Measurements from ENCODE around the gene GEMIN2.
"Not testable (repeated sequence)": the region's sequence is repeated elsewhere in the genome, so short reads cannot be mapped to it uniquely, and the experiment has no call there.

The GEMIN2 gene

GRCh38 chr14:39179042-39179441, 64.9 kb downstream of the GEMIN2 start:
- no peak for FAIRE-seq

- FAIRE-seq: no peak
These were observed 66.4 kb downstream of the GEMIN2 start for GRCh38 chr14:39180553-39180952.

GRCh38 chr14:39181026-39181692, 67.0 kb downstream of the GEMIN2 start:
- no peak for FAIRE-seq

- no peak for FAIRE-seq
These were observed 67.5 kb downstream of the GEMIN2 start for GRCh38 chr14:39181693-39182047.

GRCh38 chr14:39182770-39183684, 68.9 kb downstream of the GEMIN2 start:
- FAIRE-seq: no peak

GRCh38 chr14:39183685-39184003, 69.5 kb downstream of the GEMIN2 start:
- FAIRE-seq: not testable (repeated sequence)

GRCh38 chr14:39184628-39185255, 70.6 kb downstream of the GEMIN2 start:
- FAIRE-seq: no peak

- FAIRE-seq: peak; percentile 87
These were observed 71.3 kb downstream of the GEMIN2 start for GRCh38 chr14:39185256-39186049.

Data from G401.6 (cell line).